SU-DHL-6 (cell line): ENCODE measurements around the gene CDH16.

Experiments used
- H2AFZ ChIP-seq: fragments of 200-600 bp; sonication (generic); 2 replicates; pipeline ENCODE4 v1.6.1; 2014; ENCODE audit warnings: low read depth, mild to moderate bottlenecking, moderate library complexity, mixed read lengths, antibody characterized with exemption, low read length; ENCODE audit not compliant: severe bottlenecking
- H3F3A ChIP-seq: fragments of 200-600 bp; shearing (Covaris generic); 2 replicates; pipeline ENCODE4 v1.6.0; 2016; ENCODE audit warnings: antibody characterized with exemption, mild to moderate bottlenecking; ENCODE audit not compliant: insufficient read depth
- H3K27ac ChIP-seq: fragments of 200-600 bp; sonication (generic); 2 replicates; pipeline ENCODE4 v1.5.1; 2016; ENCODE audit warnings: low read depth, mild to moderate bottlenecking, low read length, moderate library complexity, mixed read lengths
- H3K27me3 ChIP-seq: fragments of 200-600 bp; sonication (generic), shearing (Covaris generic); 2 replicates; pipeline ENCODE4 v1.6.0; 2014; ENCODE audit warnings: mild to moderate bottlenecking, low read length
- H3K36me3 ChIP-seq: fragments of 200-600 bp; sonication (generic); 2 replicates; pipeline ENCODE4 v1.6.1; 2014; ENCODE audit warnings: mild to moderate bottlenecking, low read length, mixed read lengths
- H3K4me2 ChIP-seq: fragments of 300-600, 200-600 bp; shearing (Covaris generic), sonication (generic); 2 replicates; pipeline ENCODE4 v1.6.0; 2014; ENCODE audit warnings: low read length, low read depth, mild to moderate bottlenecking; ENCODE audit not compliant: poor library complexity, severe bottlenecking
- H3K4me3 ChIP-seq: fragments of 200-600 bp; sonication (generic); 2 replicates; pipeline ENCODE4 v1.5.1; 2014; ENCODE audit warnings: antibody characterized with exemption, low read length, mild to moderate bottlenecking, mixed read lengths; ENCODE audit not compliant: insufficient read depth, poor library complexity, severe bottlenecking
- H3K79me2 ChIP-seq: fragments of 200-600 bp; sonication (generic); 2 replicates; pipeline ENCODE4 v1.6.1; 2014; ENCODE audit warnings: mild to moderate bottlenecking, low read length, moderate library complexity; ENCODE audit not compliant: insufficient read depth
- H3K9ac ChIP-seq: fragments of 200-600 bp; sonication (generic); 2 replicates; pipeline ENCODE4 v1.7.0; 2014; ENCODE audit warnings: mild to moderate bottlenecking, low read length
- H3K9me2 ChIP-seq: fragments of 200-600 bp; sonication (generic); replicated peaks from 2 replicates; pipeline ENCODE4 v1.6.1; 2014; ENCODE audit warnings: low read length; ENCODE audit not compliant: insufficient read depth
- H3K9me3 ChIP-seq: fragments of 200-600 bp; sonication (generic); 2 replicates; pipeline ENCODE4 v1.6.1; 2014; ENCODE audit warnings: low read length, mixed read lengths; ENCODE audit not compliant: insufficient read depth
- H4K20me1 ChIP-seq: fragments of 200-600 bp; sonication (generic); 2 replicates; pipeline ENCODE4 v1.6.1; 2014; ENCODE audit warnings: low read depth, mild to moderate bottlenecking, antibody characterized with exemption, low read length, moderate library complexity, mixed read lengths
- CTCF ChIP-seq: fragments of 200-600 bp; sonication (generic); IDR thresholded peaks from one replicate; pipeline ENCODE4 v1.5.1; 2017; ENCODE audit warnings: antibody characterized with exemption, mild to moderate bottlenecking, low read length, moderate library complexity; ENCODE audit not compliant: insufficient read depth, poor library complexity, severe bottlenecking
- EZH2phosphoT487 ChIP-seq: fragments of 200-600 bp; sonication (generic), shearing (Covaris generic); conservative IDR thresholded peaks from 2 replicates; pipeline ENCODE4 v1.6.1; 2018; ENCODE audit warnings: mild to moderate bottlenecking, antibody characterized with exemption, low read length, moderate library complexity, mixed read lengths

Gene CDH16

DNA sequence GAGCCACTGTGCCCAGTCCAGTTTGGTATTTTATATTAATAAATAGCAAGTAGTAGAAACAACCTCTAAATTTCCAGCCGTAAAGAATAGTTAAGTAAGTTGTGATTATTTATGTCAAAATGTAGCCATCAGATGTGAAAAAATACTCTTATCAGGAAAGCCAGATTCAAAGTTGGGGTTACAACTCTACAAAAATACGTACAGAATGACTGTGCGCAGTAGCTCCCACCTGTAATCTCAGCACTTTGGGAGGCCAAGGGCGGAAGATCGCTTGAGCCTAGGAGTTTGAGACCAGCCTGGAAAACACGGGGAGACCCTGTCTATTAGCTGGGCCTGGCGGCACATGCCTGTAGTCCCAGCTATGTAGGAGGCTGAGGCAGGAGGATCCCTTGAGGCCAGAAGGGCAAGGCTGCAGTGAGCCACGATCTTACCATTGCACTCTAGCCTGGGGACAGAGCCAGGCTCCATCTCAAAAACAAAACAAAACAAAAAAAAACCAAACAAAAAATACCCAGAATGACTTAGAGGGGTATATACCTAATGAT is 36.6 kb downstream of the CDH16 start:
- Histone ChIP-seq H4K20me1 (no peaks in the 10 kb centered on the region), H3K4me2 (peak overlapping the region; percentile 63), H3F3A (no peaks in the 10 kb centered on the region), H3K9me3 (no peaks in the 10 kb centered on the region), H3K4me3 (peak overlapping the region; percentile 78), H3K27ac (no peak overlapping the region), H3K79me2 (peaks cover 7% of the 10 kb centered on the region; the same call in 1 of the 2 replicates), H3K9ac (peak overlapping the region; percentile 70; the same call in 1 of the 2 replicates), H3K9me2 (no peaks in the 10 kb centered on the region), H3K36me3 (peaks cover 3% of the 10 kb centered on the region; the same call in 1 of the 2 replicates), H3K27me3 (no peaks in the 10 kb centered on the region), H2AFZ (no peak overlapping the region)
- no peak for TF ChIP-seq EZH2phosphoT487
- TF ChIP-seq CTCF: no peak

DNA sequence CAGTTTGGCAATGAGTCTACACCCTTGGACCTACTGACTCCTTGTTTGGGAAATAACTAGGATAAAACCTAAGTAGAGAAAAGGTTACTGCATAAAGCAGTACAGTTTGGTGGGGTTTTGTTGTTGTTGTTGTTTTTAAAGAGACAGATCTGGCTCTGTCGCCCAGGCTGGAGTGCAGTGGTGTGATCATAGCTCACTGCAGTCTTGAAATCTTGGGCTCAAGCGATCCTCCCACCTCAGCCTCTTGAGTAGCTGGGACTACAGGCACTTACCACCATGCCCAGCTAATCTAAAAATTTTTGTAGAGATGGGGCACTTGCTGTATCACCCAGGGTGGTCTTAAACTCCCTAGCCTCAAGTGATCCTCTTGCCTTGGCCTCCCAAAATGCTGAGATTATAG is 37.1 kb downstream of the CDH16 start:
- Histone ChIP-seq H3K9ac (peak overlapping the region; percentile 70), H3K4me3 (peak overlapping the region; percentile 78), H3K27ac (no peak overlapping the region), H3K4me2 (peak overlapping the region; percentile 63), H3F3A (no peaks in the 10 kb centered on the region), H4K20me1 (no peaks in the 10 kb centered on the region), H3K36me3 (peaks cover 3% of the 10 kb centered on the region; the same call in 1 of the 2 replicates), H3K9me3 (no peaks in the 10 kb centered on the region), H3K27me3 (no peaks in the 10 kb centered on the region), H3K79me2 (peaks cover 7% of the 10 kb centered on the region; the same call in 1 of the 2 replicates), H2AFZ (no peak overlapping the region), H3K9me2 (no peaks in the 10 kb centered on the region)
- no peak for TF ChIP-seq EZH2phosphoT487
- no peak for TF ChIP-seq CTCF

GRCh38 chr16:66881014-66881417 is 37.7 kb downstream of the CDH16 start:
- no peaks in the 10 kb centered on the region for H3K27me3 ChIP-seq
- no peaks in the 10 kb centered on the region for H4K20me1 ChIP-seq
- no peaks in the 10 kb centered on the region for H3K9me2 ChIP-seq
- no peaks in the 10 kb centered on the region for H3F3A ChIP-seq
- H2AFZ ChIP-seq: peak overlapping the region; percentile 84
- peak overlapping the region; percentile 78 for H3K4me3 ChIP-seq
- TF ChIP-seq CTCF (no peak), EZH2phosphoT487 (no peak)
- no peak overlapping the region for H3K27ac ChIP-seq
- peak overlapping the region; percentile 63 for H3K4me2 ChIP-seq
- no peaks in the 10 kb centered on the region for H3K9me3 ChIP-seq
- peaks cover 7% of the 10 kb centered on the region; the same call in 1 of the 2 replicates for H3K79me2 ChIP-seq
- H3K36me3 ChIP-seq: peaks cover 3% of the 10 kb centered on the region; the same call in 1 of the 2 replicates
- H3K9ac ChIP-seq: peak overlapping the region; percentile 70
